Esophagus muscularis mucosa (tissue), 3 donors: Measurements from ENCODE around the gene CKAP2.
"Not testable (repeated sequence)": the region's sequence is repeated elsewhere in the genome, so short reads cannot be mapped to it uniquely, and the experiment has no call there.

Experiments used
- POLR2A ChIP-seq: fragments of 450-650 bp; IDR thresholded peaks from one replicate; pipeline ENCODE4 v1.6.1; 2017; ENCODE audit warnings: antibody characterized with exemption, moderate library complexity, mild to moderate bottlenecking, low read depth
- POLR2AphosphoS5 ChIP-seq, 2 donors: sonication (generic); formaldehyde crosslinking; IDR thresholded peaks; one replicate each; pipeline ENCODE4 v1.6.1; 2017; ENCODE audit warnings: antibody characterized with exemption in 2 of 2
- TF ChIP-seq, protein P1 (sequence below), 3 experiments: fragments of 200-600 bp in 2 of 3; fragments of 450-650 bp in 1 of 3; sonication (generic) in 2 of 3; IDR thresholded peaks; one replicate each; pipeline ENCODE4 v1.5.1; 2017 to 2019; ENCODE audit warnings: antibody characterized with exemption in 3 of 3, mild to moderate bottlenecking in 2 of 3, moderate library complexity in 1 of 3

DNA sequence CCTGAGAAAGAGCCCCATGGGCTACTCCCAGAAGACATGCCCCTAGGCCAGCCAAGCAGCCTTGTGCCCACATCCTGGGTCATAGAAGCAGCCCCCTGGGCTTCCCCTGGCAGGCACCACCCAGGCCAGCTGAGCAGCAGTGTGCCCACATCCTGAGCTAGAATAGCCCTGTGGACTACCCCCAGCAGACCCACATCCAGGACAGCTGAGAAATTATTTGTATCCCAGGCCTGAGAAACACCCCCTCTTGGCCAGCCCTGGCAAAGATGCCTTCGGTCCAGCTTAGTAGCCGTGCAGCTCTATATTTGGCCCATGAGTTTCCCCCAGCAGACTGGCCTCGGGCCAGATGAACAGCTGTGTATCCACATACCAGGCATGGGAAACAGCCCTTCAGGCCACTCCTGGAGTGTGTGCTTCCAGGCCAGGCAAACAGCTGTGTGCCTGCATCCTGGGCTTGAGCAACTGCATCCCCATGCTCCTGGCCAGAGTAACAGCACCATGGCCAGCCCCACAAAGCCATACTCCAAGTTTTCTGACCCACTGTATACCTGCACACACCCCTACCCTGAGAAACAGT, 55.0 kb downstream of the CKAP2 start:
- TF ChIP-seq POLR2A; POLR2AphosphoS5 (IDR thresholded peaks at IDR 0.05): not testable (repeated sequence)
- TF ChIP-seq, protein P1, sequence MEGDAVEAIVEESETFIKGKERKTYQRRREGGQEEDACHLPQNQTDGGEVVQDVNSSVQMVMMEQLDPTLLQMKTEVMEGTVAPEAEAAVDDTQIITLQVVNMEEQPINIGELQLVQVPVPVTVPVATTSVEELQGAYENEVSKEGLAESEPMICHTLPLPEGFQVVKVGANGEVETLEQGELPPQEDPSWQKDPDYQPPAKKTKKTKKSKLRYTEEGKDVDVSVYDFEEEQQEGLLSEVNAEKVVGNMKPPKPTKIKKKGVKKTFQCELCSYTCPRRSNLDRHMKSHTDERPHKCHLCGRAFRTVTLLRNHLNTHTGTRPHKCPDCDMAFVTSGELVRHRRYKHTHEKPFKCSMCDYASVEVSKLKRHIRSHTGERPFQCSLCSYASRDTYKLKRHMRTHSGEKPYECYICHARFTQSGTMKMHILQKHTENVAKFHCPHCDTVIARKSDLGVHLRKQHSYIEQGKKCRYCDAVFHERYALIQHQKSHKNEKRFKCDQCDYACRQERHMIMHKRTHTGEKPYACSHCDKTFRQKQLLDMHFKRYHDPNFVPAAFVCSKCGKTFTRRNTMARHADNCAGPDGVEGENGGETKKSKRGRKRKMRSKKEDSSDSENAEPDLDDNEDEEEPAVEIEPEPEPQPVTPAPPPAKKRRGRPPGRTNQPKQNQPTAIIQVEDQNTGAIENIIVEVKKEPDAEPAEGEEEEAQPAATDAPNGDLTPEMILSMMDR (IDR thresholded peaks at IDR 0.05) = not testable (repeated sequence)
